K562 (cell line): ENCODE data around the gene ARHGAP26. TPM values are rescaled to one million over a fixed set of nuclear protein-coding genes. Genes with fewer than 3 reads are reported as not detected.
"Not testable (repeated sequence)": the region's sequence is repeated elsewhere in the genome, so short reads cannot be mapped to it uniquely, and the experiment has no call there.

Experiments used
- ATAC-seq: fragments of 200-7000 bp; cut with Tn5 transposase; 3 replicates; pipeline ENCODE4 v1.9.1; 2020; ENCODE audit warnings: moderate library complexity
- BruUV-seq: library from RNA; stranded (reverse); fragments of 400-500 nt; replicated peaks from 2 replicates; lab custom pipeline; 2021; lab: Mats Ljungman, UMichigan
- CTCF ChIA-PET: fragments of 300-600 bp; formaldehyde crosslinking; extraction: SDS; loops from one replicate; lab custom pipeline; 2021; ENCODE audit warnings: low intra/inter-chr PET ratio; lab: Yijun Ruan, JAX
- POLR2A ChIA-PET: fragments of 300-600, 350-650 bp; sonication (Branson Sonifier 250); formaldehyde crosslinking; extraction: SDS; loops from one replicate; lab custom pipeline; 2021; ENCODE audit warnings: antibody characterized with exemption, inconsistent platforms; lab: Yijun Ruan, JAX
- DNase-seq, 4 experiments: peaks; one replicate each; pipeline versions ENCODE4 v3.0.0 to v3.0.0-alpha.2; 2011 to 2018; ENCODE audit warnings: low spot score in 3 of 4, mixed read lengths in 3 of 4; ENCODE audit errors: extremely low read depth in 1 of 4
- FAIRE-seq: peaks from 2 replicates; lab custom pipeline; 2011; peaks lifted over from hg19 to GRCh38; lab: Jason Lieb, UNC
- H2AFZ ChIP-seq: 2 replicates; pipeline ENCODE4 v1.6.0; 2011; ENCODE audit warnings: low read depth, low read length, control low read depth, inconsistent platforms
- H3K27ac ChIP-seq: fragments of 200-600 bp; 3 replicates; pipeline ENCODE4 v1.8.0; 2011; ENCODE audit warnings: low read depth, mild to moderate bottlenecking, control low read depth, inconsistent platforms, low read length, moderate library complexity, mixed read lengths; ENCODE audit errors: extremely low read depth
- H3K27me3 ChIP-seq, 2 experiments: fragments of 300-600 bp in 1 of 2; 2 replicates in 1 of 2; 3 replicates in 1 of 2; pipeline versions ENCODE4 v1.6.0 to v1.8.0; 2011; ENCODE audit warnings: inconsistent platforms in 2 of 2, low read length in 2 of 2, mild to moderate bottlenecking in 1 of 2, mixed read lengths in 1 of 2, moderate library complexity in 1 of 2; ENCODE audit not compliant: control insufficient read depth in 2 of 2, insufficient read depth in 2 of 2
- H3K36me3 ChIP-seq: fragments of 300-600 bp; 3 replicates; pipeline ENCODE4 v1.8.0; 2011; ENCODE audit warnings: mild to moderate bottlenecking, low read length, inconsistent platforms; ENCODE audit not compliant: control insufficient read depth, insufficient read depth
- H3K4me1 ChIP-seq, 2 experiments: fragments of 200-600 bp in 1 of 2; replicated peaks in 1 of 2; 2 replicates in 1 of 2; 3 replicates in 1 of 2; pipeline versions ENCODE4 v1.5.1 to v1.8.0; 2011; ENCODE audit warnings: inconsistent platforms in 2 of 2, low read length in 2 of 2, mild to moderate bottlenecking in 1 of 2, mixed read lengths in 1 of 2, moderate library complexity in 1 of 2; ENCODE audit not compliant: control insufficient read depth in 2 of 2, insufficient read depth in 2 of 2
- H3K4me2 ChIP-seq: 2 replicates; pipeline ENCODE4 v1.6.1; 2011; ENCODE audit warnings: low read length, control low read depth, inconsistent platforms, mixed read lengths; ENCODE audit not compliant: insufficient read depth
- H3K4me3 ChIP-seq: fragments of 200-600 bp; sonication (generic), shearing (Covaris generic); 2 replicates; pipeline ENCODE4 v1.5.1; 2016; ENCODE audit warnings: control low read depth, inconsistent platforms
- H3K79me2 ChIP-seq: fragments of 200-600 bp; 3 replicates; pipeline ENCODE4 v1.8.0; 2011; ENCODE audit warnings: low read length, inconsistent platforms; ENCODE audit not compliant: control insufficient read depth, insufficient read depth
- H3K9ac ChIP-seq, 2 experiments: 2 replicates each; pipeline versions ENCODE4 v1.6.0 to v1.6.1; 2011; ENCODE audit warnings: low read depth in 2 of 2, low read length in 2 of 2, control low read depth in 1 of 2, inconsistent platforms in 1 of 2, mild to moderate bottlenecking in 1 of 2, mixed read lengths in 1 of 2; ENCODE audit not compliant: insufficient read depth in 1 of 2
- H3K9me1 ChIP-seq: one replicate; pipeline ENCODE4 v1.6.0; 2011; ENCODE audit warnings: inconsistent platforms, mild to moderate bottlenecking, low read length, moderate library complexity; ENCODE audit not compliant: control insufficient read depth, insufficient read depth
- H3K9me3 ChIP-seq: replicated peaks from 2 replicates; pipeline ENCODE4 v1.5.1; 2011; ENCODE audit warnings: low read depth, low read length, inconsistent platforms; ENCODE audit not compliant: control insufficient read depth, insufficient read depth
- H4K20me1 ChIP-seq: replicated peaks from 2 replicates; pipeline ENCODE4 v1.6.1; 2011; ENCODE audit warnings: low read length, inconsistent platforms, mixed read lengths; ENCODE audit not compliant: control insufficient read depth, insufficient read depth
- BCL6 ChIP-seq: fragments of 250-450 bp; sonication (Bioruptor Pico); IDR thresholded peaks from 2 replicates; pipeline ENCODE4 v1.4.0; 2020
- KDM1A ChIP-seq, 2 experiments: fragments of 450-650 bp; IDR thresholded peaks; 2 replicates each; pipeline ENCODE4 v1.6.1; 2016; ENCODE audit warnings: mild to moderate bottlenecking in 2 of 2
- LCOR ChIP-seq: sonication (generic); formaldehyde crosslinking; IDR thresholded peaks from 2 replicates; pipeline ENCODE4 v1.8.0; 2022; ENCODE audit warnings: mild to moderate bottlenecking, missing genetic modification reagents
- STAT6 ChIP-seq: sonication (generic); formaldehyde crosslinking; IDR thresholded peaks from 2 replicates; pipeline ENCODE4 v1.8.1; 2023; ENCODE audit warnings: mild to moderate bottlenecking, missing genetic modification reagents
- ZNF512 ChIP-seq: IDR thresholded peaks from 2 replicates; pipeline ENCODE4 v1.6.1; 2016; ENCODE audit warnings: missing genetic modification characterization, missing compliant biosample characterization
- ZNF75A ChIP-seq: fragments of 450-650 bp; formaldehyde crosslinking; IDR thresholded peaks from 2 replicates; pipeline ENCODE4 v1.4.0; 2020; ENCODE audit warnings: mild to moderate bottlenecking
- WGBS: fragments of 100-300 bp; shearing (Covaris generic); methylation state at CpG from one replicate; pipeline ENCODE4 v1.1.6; 2016; ENCODE audit warnings: low coverage, mixed read lengths; ENCODE audit not compliant: insufficient coverage; ENCODE audit errors: missing lambda C conversion rate; 5-methylcytosine and 5-hydroxymethylcytosine counted together
- in situ Hi-C: fragments of 300-500 bp; cut with MboI; formaldehyde crosslinking; loops from 4 replicates; pipeline ENCODE4 v1.15.0; 2018; ENCODE audit warnings: inconsistent platforms, mixed read lengths
- intact Hi-C: fragments of 100-400 bp; cut with micrococcal nuclease; formaldehyde crosslinking; loops from 2 replicates; pipeline ENCODE4 v1.14.2; 2022
- polyA plus RNA-seq, 8 experiments: library from polyadenylated mRNA; depleted of rRNA in 4 of 8; stranded (reverse) in 5 of 8; unstranded in 3 of 8; fragments of >200 nt; fragmentation: Nextera tagmentation in 2 of 8; fragmentation: Illumina TruSeq in 1 of 8; extraction: Ambion mirVana in 2 of 8; extraction: Trizol in 1 of 8; gene quantifications; 2 replicates each; pipeline versions ENCODE4 v1.2.1 to v1.2.3, GENCODE V29; 2011 to 2014; ENCODE audit warnings: inconsistent platforms in 1 of 8, missing spikeins in 1 of 8
- total RNA-seq, 7 experiments: library from RNA; depleted of rRNA in 6 of 7; stranded (reverse); fragments of >200 nt in 6 of 7; fragmentation: Illumina TruSeq in 2 of 7; extraction: Trizol in 2 of 7; gene quantifications; 2 replicates each; pipeline versions ENCODE4 v1.2.1 to v1.2.3, GENCODE V29; 2011 to 2021; ENCODE audit warnings: low replicate concordance in 1 of 7

Gene ARHGAP26
- total and polyA plus RNA-seq, 9 of the 15 experiments (the other 6 are each of a cell fraction or from before 2014, with no cell fraction given): 0.13 to 1.1 (median 0.55) TPM

GRCh38 chr5:143118818-143119217, 348.6 kb downstream of the ARHGAP26 start:
- H3K9me1 ChIP-seq, H3K27ac ChIP-seq, H3K79me2 ChIP-seq, H3K36me3 ChIP-seq, H3K9me3 ChIP-seq, intact Hi-C loops, in situ Hi-C loops, H4K20me1 ChIP-seq, CTCF ChIA-PET, H3K9ac ChIP-seq, ATAC-seq, H3K4me2 ChIP-seq, H2AFZ ChIP-seq, H3K27me3 ChIP-seq, FAIRE-seq, DNase-seq, BruUV-seq, H3K4me1 ChIP-seq, H3K4me3 ChIP-seq: not testable (repeated sequence)
- POLR2A ChIA-PET: interaction anchor here (0.6 to 0.9 kb wide), 3 partner anchors 8 to 1485 kb away, joined by 3 read pairs; no protein-coding TSS in a partner anchor
- 44% methylated on average over 2 of the region's 3 CpGs for WGBS

- DNase-seq (no peak), FAIRE-seq (no peak), ATAC-seq (no peak)
- Histone ChIP-seq H3K4me2 (no peak overlapping the region), H4K20me1 (no peaks in the 10 kb centered on the region), H3K4me1 (peaks cover under 1 to 2% of the 10 kb centered on the region in 2 experiments; a peak in 4 of 5 replicates), H3K9me1 (no peaks in the 10 kb centered on the region), H3K9me3 (no peaks in the 10 kb centered on the region), H3K79me2 (no peaks in the 10 kb centered on the region), H3K4me3 (no peak overlapping the region), H3K27ac (no peak overlapping the region), H3K9ac (no peak overlapping the region), H3K27me3 (no peaks in the 10 kb centered on the region), H2AFZ (no peak overlapping the region), H3K36me3 (no peaks in the 10 kb centered on the region)
- no peak for TF ChIP-seq KDM1A (IDR thresholded peaks at IDR 0.05)
- TF ChIP-seq LCOR (CRISPR knock-in tag): no peak
- TF ChIP-seq ZNF75A: no peak
- TF ChIP-seq ZNF512 (tag): no peak
- TF ChIP-seq BCL6 (CRISPR knock-in tag): no peak
- no peak for TF ChIP-seq STAT6 (CRISPR knock-in tag)
- BruUV-seq: no TSS peak
- ChIA-PET POLR2A (interaction anchor here (0.6 to 0.9 kb wide), 2 partner anchors 284 to 1486 kb away, joined by 3 read pairs; no protein-coding TSS in a partner anchor), CTCF (no interaction called here)
- 11% methylated on average over 2 of the region's 2 CpGs for WGBS
- in situ Hi-C loops (no loop called here), intact Hi-C loops (no loop called here)
Observed at GRCh38 chr5:143119291-143119769, 349.2 kb downstream of the ARHGAP26 start.
